GM23338 (cell line): ENCODE measurements around the gene CD300LB. TPM values are rescaled to one million over a fixed set of nuclear protein-coding genes. Genes with fewer than 3 reads are reported as not detected.

Experiments
- ATAC-seq: fragments of 200-7000 bp; cut with Tn5 transposase; 3 replicates; pipeline ENCODE4 v1.9.1; 2020
- DNase-seq: peaks from one replicate; pipeline ENCODE4 v3.0.0-alpha.2; 2015; ENCODE audit warnings: low spot score
- H2AFZ ChIP-seq: fragments of 200-600 bp; sonication (generic); 2 replicates; pipeline ENCODE4 v1.8.0; 2016; ENCODE audit warnings: antibody characterized with exemption, mild to moderate bottlenecking, moderate library complexity
- H3F3A ChIP-seq: fragments of 200-600 bp; sonication (generic); replicated peaks from 2 replicates; pipeline ENCODE4 v1.8.0; 2017; ENCODE audit warnings: antibody characterized with exemption, mixed run types, low read depth
- H3K27ac ChIP-seq: fragments of 200-600 bp; sonication (generic); 2 replicates; pipeline ENCODE4 v1.6.1; 2016; ENCODE audit warnings: low read depth
- H3K27me3 ChIP-seq: fragments of 200-600 bp; sonication (generic); 2 replicates; pipeline ENCODE4 v1.8.0; 2016; ENCODE audit warnings: mild to moderate bottlenecking, mixed run types, moderate library complexity; ENCODE audit not compliant: insufficient read depth
- H3K36me3 ChIP-seq: fragments of 200-600 bp; sonication (generic); 2 replicates; pipeline ENCODE4 v1.8.0; 2016; ENCODE audit warnings: mild to moderate bottlenecking; ENCODE audit not compliant: insufficient read depth
- H3K4me1 ChIP-seq: fragments of 200-600 bp; sonication (generic); 2 replicates; pipeline ENCODE4 v1.8.0; 2016; ENCODE audit warnings: mild to moderate bottlenecking, moderate library complexity; ENCODE audit not compliant: insufficient read depth
- H3K4me2 ChIP-seq: fragments of 200-600 bp; sonication (generic); 2 replicates; pipeline ENCODE4 v1.7.1; 2017; ENCODE audit warnings: mixed run types
- H3K4me3 ChIP-seq: fragments of 200-600 bp; sonication (generic); 2 replicates; pipeline ENCODE4 v1.6.1; 2016; ENCODE audit warnings: mixed run types
- H3K79me2 ChIP-seq: fragments of 200-600 bp; sonication (generic); replicated peaks from 2 replicates; pipeline ENCODE4 v1.8.0; 2017; ENCODE audit warnings: mild to moderate bottlenecking; ENCODE audit not compliant: insufficient read depth
- H3K9me2 ChIP-seq: fragments of 200-600 bp; sonication (generic); 2 replicates; pipeline ENCODE4 v1.8.0; 2017; ENCODE audit not compliant: insufficient read depth
- H4K20me1 ChIP-seq: fragments of 200-600 bp; sonication (generic); replicated peaks from 2 replicates; pipeline ENCODE4 v1.8.0; 2017; ENCODE audit warnings: mild to moderate bottlenecking; ENCODE audit not compliant: insufficient read depth
- H3K27ac Mint-ChIP-seq: 2 replicates; pipeline ENCODE4 v1.8.0; 2020; ENCODE audit warnings: inconsistent platforms, mild to moderate bottlenecking, moderate library complexity, mixed read lengths
- H3K27me3 Mint-ChIP-seq: 3 replicates; pipeline ENCODE4 v1.8.0; 2022; ENCODE audit warnings: low read depth, mild to moderate bottlenecking, moderate library complexity, mixed read lengths, inconsistent platforms; ENCODE audit not compliant: insufficient read depth, poor library complexity
- H3K36me3 Mint-ChIP-seq: 3 replicates; pipeline ENCODE4 v1.8.0; 2021; ENCODE audit warnings: low read depth, mild to moderate bottlenecking, inconsistent platforms, moderate library complexity, mixed read lengths
- H3K4me1 Mint-ChIP-seq: 3 replicates; pipeline ENCODE4 v1.8.0; 2020; ENCODE audit warnings: mild to moderate bottlenecking, inconsistent platforms, mixed read lengths
- H3K4me3 Mint-ChIP-seq: 3 replicates; pipeline ENCODE4 v1.8.0; 2021; ENCODE audit warnings: moderate library complexity, mild to moderate bottlenecking, inconsistent platforms, mixed read lengths
- H3K9me3 Mint-ChIP-seq: 3 replicates; pipeline ENCODE4 v1.8.0; 2020; ENCODE audit warnings: moderate library complexity, mild to moderate bottlenecking, inconsistent platforms, mixed read lengths
- CREB1 ChIP-seq: fragments of 250-450 bp; sonication (Bioruptor Pico); IDR thresholded peaks from 2 replicates; pipeline ENCODE4 v1.5.0; 2020; ENCODE audit warnings: low read depth, mild to moderate bottlenecking, moderate library complexity
- ETS1 ChIP-seq: IDR thresholded peaks from 2 replicates; pipeline ENCODE4 v1.6.1; 2016; ENCODE audit warnings: antibody characterized with exemption
- EZH2phosphoT487 ChIP-seq: fragments of 200-600 bp; sonication (generic); IDR thresholded peaks from one replicate; pipeline ENCODE4 v1.8.1; 2018; ENCODE audit warnings: antibody characterized with exemption; ENCODE audit not compliant: unreplicated experiment
- NANOG ChIP-seq: IDR thresholded peaks from 2 replicates; pipeline ENCODE4 v1.6.1; 2016; ENCODE audit warnings: antibody characterized with exemption, borderline replicate concordance
- POLR2AphosphoS5 ChIP-seq: IDR thresholded peaks from 2 replicates; pipeline ENCODE4 v1.6.1; 2016; ENCODE audit warnings: antibody characterized with exemption, low read depth
- REST ChIP-seq: IDR thresholded peaks from one replicate; pipeline ENCODE4 v1.6.1; 2018; ENCODE audit warnings: antibody characterized with exemption; ENCODE audit not compliant: unreplicated experiment
- STAT1 ChIP-seq: IDR thresholded peaks from one replicate; pipeline ENCODE4 v1.6.1; 2016; ENCODE audit warnings: antibody characterized with exemption; ENCODE audit not compliant: unreplicated experiment
- ZNF331 ChIP-seq: fragments of 250-450 bp; sonication (Bioruptor Pico); IDR thresholded peaks from 2 replicates; pipeline ENCODE4 v1.5.0; 2020; ENCODE audit warnings: low read depth, mild to moderate bottlenecking, moderate library complexity
- ZNF462 ChIP-seq: fragments of 250-450 bp; sonication (Bioruptor Pico); IDR thresholded peaks from 2 replicates; pipeline ENCODE4 v1.5.0; 2020; ENCODE audit warnings: mild to moderate bottlenecking, moderate library complexity
- polyA plus RNA-seq: library from polyadenylated mRNA; unstranded; fragments of >200 nt; fragmentation: Nextera tagmentation; extraction: Ambion mirVana; gene quantifications from 2 replicates; pipeline ENCODE4 v1.2.1, GENCODE V29; 2016
- total RNA-seq: library from RNA; depleted of rRNA; stranded (reverse); fragments of >200 nt; shearing (Covaris generic); gene quantifications from 2 replicates; pipeline ENCODE4 v1.2.3, GENCODE V29; 2014

The CD300LB gene
- total and polyA plus RNA-seq, 2 experiments from 2014 or later: not detected

- no peak for TF ChIP-seq ZNF462 (CRISPR knock-in tag)
- no peak for TF ChIP-seq STAT1
- TF ChIP-seq NANOG: no peak
- no peak for TF ChIP-seq POLR2AphosphoS5
- TF ChIP-seq ETS1: no peak
- no peak for TF ChIP-seq CREB1 (CRISPR knock-in tag)
- TF ChIP-seq EZH2phosphoT487: no peak
- no peak for TF ChIP-seq REST
- TF ChIP-seq ZNF331 (CRISPR knock-in tag): no peak
- H3K4me3 Mint-ChIP-seq: no peak overlapping the region
- Histone ChIP-seq H2AFZ (no peak overlapping the region), H3K36me3 (no peaks in the 10 kb centered on the region), H3K4me1 (no peaks in the 10 kb centered on the region), H3K79me2 (no peaks in the 10 kb centered on the region), H3K9me2 (no peaks in the 10 kb centered on the region), H3K4me2 (no peak overlapping the region), H3K4me3 (no peak overlapping the region), H3F3A (no peaks in the 10 kb centered on the region), H4K20me1 (no peaks in the 10 kb centered on the region), H3K27ac (no peak overlapping the region), H3K27me3 (no peaks in the 10 kb centered on the region)
- no peak for DNase-seq
- H3K4me1 Mint-ChIP-seq: peaks cover 2% of the 10 kb centered on the region; the same call in 1 of the 3 replicates
- no peaks in the 10 kb centered on the region for H3K36me3 Mint-ChIP-seq
- peaks cover 18% of the 10 kb centered on the region for H3K9me3 Mint-ChIP-seq
- H3K27ac Mint-ChIP-seq: no peak overlapping the region
- H3K27me3 Mint-ChIP-seq: peaks cover 10% of the 10 kb centered on the region
- ATAC-seq: no peak
Observed at GRCh38 chr17:74527756-74528155, 3.5 kb downstream of the CD300LB start.
